Liver (tissue), 9 donors: ENCODE results near the gene MED28. TPM values are rescaled to one million over a fixed set of nuclear protein-coding genes. Genes with fewer than 3 reads are reported as not detected.

Source experiments
- DNase-seq: peaks from one replicate; pipeline ENCODE4 v3.0.0-alpha.2; 2017; ENCODE audit warnings: low spot score
- H3K27ac ChIP-seq, 2 donors: one replicate each; pipeline ENCODE4 v1.7.0; 2013; ENCODE audit warnings: inconsistent platforms in 2 of 2, low read length in 2 of 2, control low read depth in 1 of 2, low read depth in 1 of 2, mild to moderate bottlenecking in 1 of 2
- H3K27me3 ChIP-seq, 4 donors: one replicate each; pipeline versions ENCODE4 v1.6.1 to v1.7.0; 2013; ENCODE audit warnings: low read length in 3 of 4, inconsistent platforms in 1 of 4, mild to moderate bottlenecking in 1 of 4, moderate library complexity in 1 of 4; ENCODE audit not compliant: control insufficient read depth in 4 of 4, insufficient read depth in 4 of 4
- H3K36me3 ChIP-seq, 4 donors: one replicate each; pipeline versions ENCODE4 v1.6.1 to v1.7.0; 2013; ENCODE audit warnings: low read length in 3 of 4, mild to moderate bottlenecking in 3 of 4, low read depth in 1 of 4, moderate library complexity in 1 of 4; ENCODE audit not compliant: control insufficient read depth in 4 of 4, insufficient read depth in 3 of 4
- H3K4me1 ChIP-seq, 4 donors: one replicate each; pipeline versions ENCODE4 v1.6.1 to v1.7.0; 2013; ENCODE audit warnings: low read length in 3 of 4, mild to moderate bottlenecking in 3 of 4, moderate library complexity in 1 of 4; ENCODE audit not compliant: control insufficient read depth in 4 of 4, insufficient read depth in 4 of 4
- H3K4me3 ChIP-seq, 3 donors: one replicate each; pipeline versions ENCODE4 v1.6.1 to v1.7.0; 2013; ENCODE audit warnings: low read length in 3 of 3, control low read depth in 1 of 3, low read depth in 1 of 3, mild to moderate bottlenecking in 1 of 3
- H3K9ac ChIP-seq, 2 donors: one replicate each; pipeline ENCODE4 v1.7.0; 2013; ENCODE audit warnings: low read length in 2 of 2, mild to moderate bottlenecking in 2 of 2, moderate library complexity in 2 of 2, control low read depth in 1 of 2, low read depth in 1 of 2
- H3K9me3 ChIP-seq, 4 donors: one replicate each; pipeline versions ENCODE4 v1.6.1 to v1.7.0; 2013; ENCODE audit warnings: low read length in 3 of 4; ENCODE audit not compliant: control insufficient read depth in 4 of 4
- ATF3 ChIP-seq: IDR thresholded peaks from 2 replicates; pipeline ENCODE4 v1.6.1; 2016; ENCODE audit warnings: antibody characterized with exemption
- CTCF ChIP-seq: fragments of 150-350 bp; IDR thresholded peaks from 2 replicates; pipeline ENCODE4 v1.5.1; 2017; ENCODE audit warnings: improper control_type of control experiment, low read depth, low read length; ENCODE audit not compliant: missing input control
- EGR1 ChIP-seq, 2 donors: IDR thresholded peaks; 2 replicates each; pipeline ENCODE4 v1.6.1; 2016 to 2018; ENCODE audit warnings: antibody characterized with exemption in 2 of 2, low read depth in 2 of 2
- FOXA1 ChIP-seq: IDR thresholded peaks from 2 replicates; pipeline ENCODE4 v1.6.1; 2016; ENCODE audit warnings: antibody characterized with exemption
- FOXA2 ChIP-seq: IDR thresholded peaks from 2 replicates; pipeline ENCODE4 v1.6.1; 2016; ENCODE audit warnings: antibody characterized with exemption
- GABPA ChIP-seq, 2 donors: IDR thresholded peaks in 1 of 2; conservative IDR thresholded peaks in 1 of 2; 2 replicates each; pipeline ENCODE4 v1.6.1; 2016; ENCODE audit warnings: antibody characterized with exemption in 2 of 2, mild to moderate bottlenecking in 1 of 2, moderate library complexity in 1 of 2
- HNF4A ChIP-seq, 2 donors: conservative IDR thresholded peaks; 2 replicates each; pipeline ENCODE4 v1.6.1; 2016; ENCODE audit warnings: antibody characterized with exemption in 2 of 2, mild to moderate bottlenecking in 2 of 2
- HNF4G ChIP-seq: IDR thresholded peaks from 2 replicates; pipeline ENCODE4 v1.6.1; 2016; ENCODE audit warnings: antibody characterized with exemption
- JUND ChIP-seq, 2 donors: IDR thresholded peaks; 2 replicates each; pipeline ENCODE4 v1.6.1; 2016; ENCODE audit warnings: antibody characterized with exemption in 2 of 2
- NR2F2 ChIP-seq: IDR thresholded peaks from 2 replicates; pipeline ENCODE4 v1.6.1; 2016; ENCODE audit warnings: antibody characterized with exemption
- RAD21 ChIP-seq, 2 donors: IDR thresholded peaks; 2 replicates each; pipeline ENCODE4 v1.6.1; 2016; ENCODE audit warnings: antibody characterized with exemption in 2 of 2, mild to moderate bottlenecking in 2 of 2
- REST ChIP-seq: IDR thresholded peaks from 2 replicates; pipeline ENCODE4 v1.6.1; 2016; ENCODE audit warnings: antibody characterized with exemption, mild to moderate bottlenecking
- RXRA ChIP-seq, 2 donors: IDR thresholded peaks; 2 replicates each; pipeline ENCODE4 v1.6.1; 2017 to 2018; ENCODE audit warnings: antibody characterized with exemption in 2 of 2, mild to moderate bottlenecking in 1 of 2
- TAF1 ChIP-seq: conservative IDR thresholded peaks from 2 replicates; pipeline ENCODE4 v1.6.1; 2016; ENCODE audit warnings: antibody characterized with exemption, mild to moderate bottlenecking
- YY1 ChIP-seq: IDR thresholded peaks from 2 replicates; pipeline ENCODE4 v1.6.1; 2016; ENCODE audit warnings: antibody characterized with exemption, mild to moderate bottlenecking
- ZBTB33 ChIP-seq: IDR thresholded peaks from 2 replicates; pipeline ENCODE4 v1.6.1; 2016; ENCODE audit warnings: antibody characterized with exemption
- WGBS: extraction: QIAGEN DNeasy Blood & Tissue Kit; methylation state at CpG from one replicate; pipeline ENCODE4 v1.1.7; 2013; 5-methylcytosine and 5-hydroxymethylcytosine counted together
- polyA plus RNA-seq, 2 donors: library from polyadenylated mRNA; stranded (reverse) in 1 of 2; unstranded in 1 of 2; fragments of 200-250 nt in 1 of 2; fragments of >200 nt in 1 of 2; fragmentation: Nextera tagmentation in 1 of 2; extraction: Ambion mirVana in 1 of 2; gene quantifications; one replicate each; pipeline versions ENCODE4 v1.2.1 to v1.2.3, GENCODE V29; 2013 to 2015
- total RNA-seq, 2 donors: library from RNA; depleted of rRNA; stranded (reverse); fragments of >200 nt; gene quantifications; one replicate each; pipeline ENCODE4 v1.2.3, GENCODE V29; 2014
- donor health status: healthy.
- donor health status: healthy.
- donor health status: healthy.
- donor health status: healthy.
- donor health status: healthy.

Gene MED28
- total and polyA plus RNA-seq, 4 donors = 6.3 to 26.8 (median 9.1) TPM

GRCh38 chr4:17642398-17642783, 27.9 kb downstream of the MED28 start:
- no peak for DNase-seq
- Histone ChIP-seq H3K4me1 (no peaks in the 10 kb centered on the region), H3K36me3 (no peaks in the 10 kb centered on the region), H3K9me3 (peaks cover 0 to 4% (median 2%) of the 10 kb centered on the region in 4 donors), H3K27ac (no peak overlapping the region), H3K4me3 (peak overlapping the region in 1 of 3 donors; percentile 32), H3K9ac (no peak overlapping the region), H3K27me3 (no peaks in the 10 kb centered on the region)
- TF ChIP-seq REST (no peak), NR2F2 (no peak), HNF4G (no peak), RAD21 (IDR thresholded peaks at IDR 0.05) (no peak), TAF1 (no peak), CTCF (no peak), GABPA (IDR thresholded peaks at IDR 0.05 in 1 of 2, conservative IDR thresholded peaks at IDR 0.05 in 1 of 2) (no peak), FOXA2 (no peak), ATF3 (no peak), ZBTB33 (no peak), HNF4A (conservative IDR thresholded peaks at IDR 0.05) (no peak), RXRA (IDR thresholded peaks at IDR 0.05) (no peak), FOXA1 (no peak), YY1 (no peak), JUND (IDR thresholded peaks at IDR 0.05) (no peak)
- 75% methylated on average over 1 of the region's 1 CpG for WGBS

- H3K9ac ChIP-seq = no peak overlapping the region
Observed at GRCh38 chr4:17646693-17647092, 32.3 kb downstream of the MED28 start.

More at GRCh38 chr4:17646693-17647092, 32.3 kb downstream of the MED28 start:
- TF ChIP-seq CTCF (no peak), GABPA (IDR thresholded peaks at IDR 0.05 in 1 of 2, conservative IDR thresholded peaks at IDR 0.05 in 1 of 2) (no peak), EGR1 (IDR thresholded peaks at IDR 0.05; ENCODE audit: low read depth in 2 of 2) (no peak), JUND (IDR thresholded peaks at IDR 0.05) (no peak), ZBTB33 (no peak), RXRA (IDR thresholded peaks at IDR 0.05) (no peak), REST (no peak)
- no peak for DNase-seq
- WGBS = 72% methylated on average over 3 of the region's 3 CpGs
- H3K4me3 ChIP-seq = no peak overlapping the region
- no peaks in the 10 kb centered on the region for H3K4me1 ChIP-seq
- H3K27me3 ChIP-seq = no peaks in the 10 kb centered on the region
- H3K36me3 ChIP-seq = no peaks in the 10 kb centered on the region
- H3K27ac ChIP-seq = no peak overlapping the region
- peaks cover 0 to 4% (median 2%) of the 10 kb centered on the region in 4 donors for H3K9me3 ChIP-seq
